Tibial nerve (tissue), 4 donors: ENCODE measurements around the gene PET100.

Experiments
- EP300 ChIP-seq, 2 donors: sonication (generic); formaldehyde crosslinking; IDR thresholded peaks; one replicate each; pipeline ENCODE4 v1.6.1; 2017; ENCODE audit warnings: antibody characterized with exemption in 2 of 2, mild to moderate bottlenecking in 1 of 2
- POLR2A ChIP-seq, 2 donors: fragments of 450-650 bp; IDR thresholded peaks; one replicate each; pipeline ENCODE4 v1.6.1; 2017; ENCODE audit warnings: antibody characterized with exemption in 2 of 2, mild to moderate bottlenecking in 2 of 2, moderate library complexity in 2 of 2
- TF ChIP-seq, protein P1 (sequence below), 5 experiments: fragments of 200-600 bp in 3 of 5; fragments of 450-650 bp in 2 of 5; sonication (generic) in 3 of 5; IDR thresholded peaks; one replicate each; pipeline ENCODE4 v1.5.1; 2016 to 2019; ENCODE audit warnings: antibody characterized with exemption in 5 of 5, mild to moderate bottlenecking in 3 of 5, moderate library complexity in 2 of 5

DNA sequence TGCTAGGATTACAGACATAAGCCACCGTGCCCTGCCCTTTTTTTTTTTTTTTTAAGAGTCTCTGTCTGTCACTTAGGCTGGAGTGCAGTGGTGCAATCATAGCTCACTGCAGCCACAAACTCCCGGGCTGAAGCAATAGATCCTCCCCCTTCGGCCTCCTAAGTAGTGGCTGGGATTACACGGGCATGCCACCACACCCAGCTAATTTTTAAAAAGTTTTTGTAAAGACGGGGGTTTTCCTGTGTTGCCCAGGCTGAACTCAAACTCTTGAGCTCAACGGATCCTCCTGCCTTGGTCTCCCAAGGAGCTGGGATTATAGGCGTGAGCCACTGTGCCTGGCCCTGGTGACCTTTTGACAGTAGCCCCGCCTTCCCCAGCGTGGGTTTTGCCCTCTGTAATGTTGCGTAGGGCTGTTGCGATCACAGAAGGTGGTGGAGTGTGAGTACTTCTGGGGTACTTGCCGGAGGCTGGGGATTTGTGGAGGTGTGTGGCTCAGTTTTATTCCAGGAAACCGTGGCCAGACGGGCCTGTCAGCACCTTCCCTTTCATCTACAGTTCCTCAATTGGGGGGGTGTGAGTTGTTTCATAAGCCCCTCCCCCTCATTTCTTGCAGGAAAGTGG, 27.6 kb downstream of the PET100 start:
- TF ChIP-seq, protein P1, sequence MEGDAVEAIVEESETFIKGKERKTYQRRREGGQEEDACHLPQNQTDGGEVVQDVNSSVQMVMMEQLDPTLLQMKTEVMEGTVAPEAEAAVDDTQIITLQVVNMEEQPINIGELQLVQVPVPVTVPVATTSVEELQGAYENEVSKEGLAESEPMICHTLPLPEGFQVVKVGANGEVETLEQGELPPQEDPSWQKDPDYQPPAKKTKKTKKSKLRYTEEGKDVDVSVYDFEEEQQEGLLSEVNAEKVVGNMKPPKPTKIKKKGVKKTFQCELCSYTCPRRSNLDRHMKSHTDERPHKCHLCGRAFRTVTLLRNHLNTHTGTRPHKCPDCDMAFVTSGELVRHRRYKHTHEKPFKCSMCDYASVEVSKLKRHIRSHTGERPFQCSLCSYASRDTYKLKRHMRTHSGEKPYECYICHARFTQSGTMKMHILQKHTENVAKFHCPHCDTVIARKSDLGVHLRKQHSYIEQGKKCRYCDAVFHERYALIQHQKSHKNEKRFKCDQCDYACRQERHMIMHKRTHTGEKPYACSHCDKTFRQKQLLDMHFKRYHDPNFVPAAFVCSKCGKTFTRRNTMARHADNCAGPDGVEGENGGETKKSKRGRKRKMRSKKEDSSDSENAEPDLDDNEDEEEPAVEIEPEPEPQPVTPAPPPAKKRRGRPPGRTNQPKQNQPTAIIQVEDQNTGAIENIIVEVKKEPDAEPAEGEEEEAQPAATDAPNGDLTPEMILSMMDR (IDR thresholded peaks at IDR 0.05): no peak
- TF ChIP-seq POLR2A (IDR thresholded peaks at IDR 0.05) (no peak), EP300 (IDR thresholded peaks at IDR 0.05) (no peak)
